Caco-2 (cell line): Measurements from ENCODE around the gene SOX6. TPM values are rescaled to one million over a fixed set of nuclear protein-coding genes. Genes with fewer than 3 reads are reported as not detected.

Source experiments
- BruUV-seq: library from RNA; stranded (reverse); fragments of 400-500 nt; replicated peaks from 2 replicates; lab custom pipeline; 2021; lab: Mats Ljungman, UMichigan
- CTCF ChIA-PET: fragments of 300-600 bp; sonication (Branson Sonifier 250); formaldehyde crosslinking; loops from one replicate; lab custom pipeline; 2022; ENCODE audit warnings: antibody characterized with exemption; lab: Charles Lee
- POLR2A ChIA-PET: fragments of 300-600 bp; sonication (Branson Sonifier 250); formaldehyde crosslinking; loops from one replicate; lab custom pipeline; 2022; ENCODE audit warnings: antibody characterized with exemption; lab: Charles Lee
- DNase-seq, 2 experiments: peaks; one replicate each; pipeline versions ENCODE4 v3.0.0 to v3.0.0-alpha.2; 2020 to 2022
- H3K27me3 ChIP-seq: replicated peaks from 2 replicates; pipeline ENCODE4 v1.6.0; 2011; ENCODE audit warnings: low read length; ENCODE audit not compliant: control insufficient read depth, insufficient read depth
- H3K36me3 ChIP-seq: 2 replicates; pipeline ENCODE4 v1.5.1; 2011; ENCODE audit warnings: low read length; ENCODE audit not compliant: control insufficient read depth, insufficient read depth
- H3K4me1 ChIP-seq: fragments of 250-450 bp; sonication (Bioruptor Pico); 2 replicates; pipeline ENCODE4 v1.5.1; 2020; ENCODE audit warnings: mild to moderate bottlenecking
- H3K4me3 ChIP-seq: 2 replicates; pipeline ENCODE4 v1.5.1; 2011; ENCODE audit warnings: low read depth, mild to moderate bottlenecking, control low read depth, low read length
- H3K9me3 ChIP-seq: fragments of 250-450 bp; sonication (Bioruptor Pico); 2 replicates; pipeline ENCODE4 v1.5.1; 2020; ENCODE audit warnings: mild to moderate bottlenecking, moderate library complexity
- H3K27ac Mint-ChIP-seq: one replicate; pipeline ENCODE4 v1.8.0; 2022; ENCODE audit warnings: mixed read lengths; ENCODE audit not compliant: unreplicated experiment
- H3K27me3 Mint-ChIP-seq: one replicate; pipeline ENCODE4 v1.8.0; 2022; ENCODE audit warnings: mixed read lengths; ENCODE audit not compliant: insufficient read depth, unreplicated experiment
- H3K36me3 Mint-ChIP-seq: one replicate; pipeline ENCODE4 v1.8.0; 2022; ENCODE audit warnings: mild to moderate bottlenecking, mixed read lengths; ENCODE audit not compliant: insufficient read depth, unreplicated experiment
- H3K4me1 Mint-ChIP-seq: one replicate; pipeline ENCODE4 v1.8.0; 2022; ENCODE audit warnings: low read depth, mixed read lengths; ENCODE audit not compliant: unreplicated experiment
- H3K4me3 Mint-ChIP-seq: one replicate; pipeline ENCODE4 v1.8.0; 2022; ENCODE audit warnings: mild to moderate bottlenecking, moderate library complexity, mixed read lengths; ENCODE audit not compliant: unreplicated experiment
- H3K9me3 Mint-ChIP-seq: one replicate; pipeline ENCODE4 v1.8.0; 2022; ENCODE audit warnings: mixed read lengths; ENCODE audit not compliant: unreplicated experiment
- intact Hi-C: fragments of 100-400 bp; cut with micrococcal nuclease; formaldehyde crosslinking; loops from one replicate; pipeline ENCODE4 v1.10.0; 2022; ENCODE audit not compliant: unreplicated experiment
- total RNA-seq: library from RNA; stranded (reverse); gene quantifications from 2 replicates; pipeline ENCODE4 v1.2.3, GENCODE V29; 2022
- TF ChIP-seq, protein P1 (sequence below), 2 experiments: fragments of 200-600 bp in 1 of 2; IDR thresholded peaks; 1 replicate in 1 of 2; 2 replicates in 1 of 2; pipeline versions ENCODE4 v1.5.1 to v1.8.0; 2011 to 2022; ENCODE audit warnings: antibody characterized with exemption in 1 of 2, control low read depth in 1 of 2, inconsistent platforms in 1 of 2, low read depth in 1 of 2, low read length in 1 of 2, mild to moderate bottlenecking in 1 of 2, moderate library complexity in 1 of 2; ENCODE audit not compliant: insufficient read depth in 1 of 2, severe bottlenecking in 1 of 2, unreplicated experiment in 1 of 2

SOX6 gene
- total RNA-seq, 1 experiment from 2014 or later = 10.8 TPM

DNA sequence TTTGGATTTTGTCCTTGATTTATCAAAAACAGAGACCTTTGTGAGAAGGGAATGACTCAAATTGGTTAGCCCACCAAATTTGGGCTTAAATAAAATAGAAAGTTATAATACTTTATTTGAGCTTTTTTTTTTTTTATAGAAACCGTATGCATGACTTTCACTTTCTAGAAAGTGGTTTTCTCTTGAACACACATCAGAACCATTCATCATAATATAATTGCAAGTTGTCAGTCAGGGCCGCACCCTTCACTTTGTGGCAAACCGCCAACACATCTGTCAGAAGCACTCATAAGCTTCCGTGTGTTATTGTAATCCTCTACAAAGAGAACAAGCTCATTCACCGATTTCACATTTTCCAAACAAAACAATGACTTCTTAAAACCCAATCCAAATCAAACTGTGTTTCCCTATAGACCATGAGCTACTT, 76.1 kb downstream of the SOX6 start:
- no peaks in the 10 kb centered on the region for H3K27me3 Mint-ChIP-seq
- H3K36me3 Mint-ChIP-seq = no peaks in the 10 kb centered on the region
- Histone ChIP-seq H3K4me3 (no peak overlapping the region), H3K4me1 (no peaks in the 10 kb centered on the region), H3K27me3 (no peaks in the 10 kb centered on the region), H3K36me3 (no peaks in the 10 kb centered on the region), H3K9me3 (no peaks in the 10 kb centered on the region)
- no peaks in the 10 kb centered on the region for H3K4me1 Mint-ChIP-seq
- DNase-seq = no peak
- intact Hi-C loops = no loop called here
- H3K4me3 Mint-ChIP-seq = no peak overlapping the region
- no peaks in the 10 kb centered on the region for H3K9me3 Mint-ChIP-seq
- ChIA-PET CTCF (interaction anchor here (0.6 kb wide), 1 partner anchor 211 kb away, joined by 3 read pairs; no protein-coding TSS in a partner anchor), POLR2A (interaction anchor here (0.6 kb wide), 1 partner anchor 56 kb away, joined by 4 read pairs; no protein-coding TSS in a partner anchor)
- H3K27ac Mint-ChIP-seq = no peak overlapping the region
- TF ChIP-seq, protein P1, sequence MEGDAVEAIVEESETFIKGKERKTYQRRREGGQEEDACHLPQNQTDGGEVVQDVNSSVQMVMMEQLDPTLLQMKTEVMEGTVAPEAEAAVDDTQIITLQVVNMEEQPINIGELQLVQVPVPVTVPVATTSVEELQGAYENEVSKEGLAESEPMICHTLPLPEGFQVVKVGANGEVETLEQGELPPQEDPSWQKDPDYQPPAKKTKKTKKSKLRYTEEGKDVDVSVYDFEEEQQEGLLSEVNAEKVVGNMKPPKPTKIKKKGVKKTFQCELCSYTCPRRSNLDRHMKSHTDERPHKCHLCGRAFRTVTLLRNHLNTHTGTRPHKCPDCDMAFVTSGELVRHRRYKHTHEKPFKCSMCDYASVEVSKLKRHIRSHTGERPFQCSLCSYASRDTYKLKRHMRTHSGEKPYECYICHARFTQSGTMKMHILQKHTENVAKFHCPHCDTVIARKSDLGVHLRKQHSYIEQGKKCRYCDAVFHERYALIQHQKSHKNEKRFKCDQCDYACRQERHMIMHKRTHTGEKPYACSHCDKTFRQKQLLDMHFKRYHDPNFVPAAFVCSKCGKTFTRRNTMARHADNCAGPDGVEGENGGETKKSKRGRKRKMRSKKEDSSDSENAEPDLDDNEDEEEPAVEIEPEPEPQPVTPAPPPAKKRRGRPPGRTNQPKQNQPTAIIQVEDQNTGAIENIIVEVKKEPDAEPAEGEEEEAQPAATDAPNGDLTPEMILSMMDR (IDR thresholded peaks at IDR 0.05; ENCODE audit: insufficient read depth in 1 of 2, low read depth in 1 of 2, low read length in 1 of 2, severe bottlenecking in 1 of 2, unreplicated experiment in 1 of 2) = no peak
- no TSS peak for BruUV-seq

DNA sequence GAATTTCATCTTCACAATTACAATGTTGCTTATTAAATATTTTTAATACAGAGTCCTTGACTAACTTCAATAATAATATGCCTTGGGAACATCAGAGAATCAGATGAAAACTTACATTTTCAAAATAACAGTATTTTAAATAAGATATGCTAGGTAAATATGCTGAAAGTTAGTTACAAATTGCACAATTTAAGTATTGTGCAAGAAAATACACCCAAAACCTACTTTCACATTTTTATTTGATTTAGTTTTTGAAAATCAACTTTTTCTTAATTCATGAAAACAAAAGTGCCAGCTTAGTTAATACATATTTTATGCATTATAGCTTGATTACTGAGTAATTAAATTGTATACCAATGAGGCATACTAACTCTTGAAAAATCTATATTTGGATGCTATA, 76.8 kb downstream of the SOX6 start:
- intact Hi-C loops = no loop called here
- no peak for DNase-seq
- ChIA-PET POLR2A (interaction anchor here (0.6 kb wide), 1 partner anchor 55 kb away, joined by 4 read pairs; no protein-coding TSS in a partner anchor), CTCF (no interaction called here)
- Histone ChIP-seq H3K36me3 (no peaks in the 10 kb centered on the region), H3K4me3 (no peak overlapping the region), H3K27me3 (no peaks in the 10 kb centered on the region), H3K4me1 (no peaks in the 10 kb centered on the region), H3K9me3 (no peaks in the 10 kb centered on the region)
- no TSS peak for BruUV-seq
- Mint-ChIP-seq H3K9me3 (no peaks in the 10 kb centered on the region), H3K4me1 (no peaks in the 10 kb centered on the region), H3K27ac (no peak overlapping the region), H3K36me3 (no peaks in the 10 kb centered on the region), H3K4me3 (no peak overlapping the region), H3K27me3 (no peaks in the 10 kb centered on the region)
- TF ChIP-seq, protein P1 (IDR thresholded peaks at IDR 0.05; ENCODE audit: insufficient read depth in 1 of 2, low read depth in 1 of 2, low read length in 1 of 2, severe bottlenecking in 1 of 2, unreplicated experiment in 1 of 2) = no peak

DNA sequence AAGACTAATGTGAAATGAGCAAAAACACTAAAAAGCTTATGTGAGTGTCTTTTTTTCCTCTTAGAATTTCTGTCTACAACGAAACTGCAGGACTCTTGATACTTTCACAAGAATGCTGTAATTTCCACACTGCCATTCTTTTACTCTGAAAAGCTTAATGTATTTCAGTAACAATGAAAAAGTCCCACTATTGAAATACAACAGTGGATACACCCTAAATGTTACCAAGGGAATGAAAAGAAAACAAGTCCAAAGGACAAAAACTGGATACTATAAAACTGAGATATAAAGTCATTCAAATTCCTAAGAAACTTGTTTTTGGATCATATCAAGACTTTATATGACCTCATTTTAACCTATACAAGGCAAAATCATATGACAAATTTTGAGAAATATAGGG, 77.4 kb downstream of the SOX6 start:
- no peaks in the 10 kb centered on the region for H3K4me1 ChIP-seq
- ChIA-PET CTCF (no interaction called here), POLR2A (no interaction called here)
- no peak for DNase-seq
- no peaks in the 10 kb centered on the region for H3K27me3 Mint-ChIP-seq
- intact Hi-C loops = no loop called here
- H3K9me3 Mint-ChIP-seq = no peaks in the 10 kb centered on the region
- no peak overlapping the region for H3K4me3 ChIP-seq
- H3K27ac Mint-ChIP-seq = no peak overlapping the region
- no peaks in the 10 kb centered on the region for H3K4me1 Mint-ChIP-seq
- no peaks in the 10 kb centered on the region for H3K27me3 ChIP-seq
- no TSS peak for BruUV-seq
- H3K9me3 ChIP-seq = no peaks in the 10 kb centered on the region
- TF ChIP-seq, protein P1 (IDR thresholded peaks at IDR 0.05; ENCODE audit: insufficient read depth in 1 of 2, low read depth in 1 of 2, low read length in 1 of 2, severe bottlenecking in 1 of 2, unreplicated experiment in 1 of 2) = no peak
- H3K36me3 ChIP-seq = no peaks in the 10 kb centered on the region
- no peaks in the 10 kb centered on the region for H3K36me3 Mint-ChIP-seq
- no peak overlapping the region for H3K4me3 Mint-ChIP-seq
